D341Med (cell line): Measurements from ENCODE around the gene ATP13A1.
"Not testable (repeated sequence)": the region's sequence is repeated elsewhere in the genome, so short reads cannot be mapped to it uniquely, and the experiment has no call there.

Experiments
- DNase-seq: peaks from one replicate; pipeline ENCODE4 v3.0.0; 2012; ENCODE audit warnings: low spot score

ATP13A1 gene

GRCh38 chr19:19663256-19664120 lies at the start of gene ATP13A1:
TSS of gene ATP13A1 (minus strand) at chr19:19663676. CDS start at chr19:19663666, 10 bp downstream.
- DNase-seq, result peak; percentile 94

- no peak for DNase-seq
These were observed 48.7 kb upstream of the ATP13A1 start for GRCh38 chr19:19711934-19712828.

- DNase-seq, result no peak
These were observed 47.9 kb upstream of the ATP13A1 start for GRCh38 chr19:19711306-19711933.

- DNase-seq, result no peak
These were observed 47.0 kb upstream of the ATP13A1 start for GRCh38 chr19:19710506-19710905.

- no peak for DNase-seq
These were observed 41.4 kb upstream of the ATP13A1 start for GRCh38 chr19:19704836-19705235.

GRCh38 chr19:19700493-19700892 lies 37.0 kb upstream of the ATP13A1 start:
- not testable (repeated sequence) for DNase-seq

- no peak for DNase-seq
These were observed 34.1 kb upstream of the ATP13A1 start for GRCh38 chr19:19697589-19697988.

GRCh38 chr19:19696386-19696785 lies 32.9 kb upstream of the ATP13A1 start:
- DNase-seq, result no peak

- DNase-seq, result no peak
These were observed 28.2 kb upstream of the ATP13A1 start for GRCh38 chr19:19691683-19692082.

- DNase-seq, result not testable (repeated sequence)
These were observed 25.5 kb upstream of the ATP13A1 start for GRCh38 chr19:19689023-19689422.

GRCh38 chr19:19687090-19687489 lies 23.6 kb upstream of the ATP13A1 start:
- DNase-seq, result no peak

- no peak for DNase-seq
These were observed 23.1 kb upstream of the ATP13A1 start for GRCh38 chr19:19686580-19686979.

GRCh38 chr19:19686119-19686518 lies 22.6 kb upstream of the ATP13A1 start:
- not testable (repeated sequence) for DNase-seq

GRCh38 chr19:19679176-19680073 lies 15.9 kb upstream of the ATP13A1 start:
- DNase-seq, result no peak

- no peak for DNase-seq
These were observed 14.1 kb upstream of the ATP13A1 start for GRCh38 chr19:19677579-19677978.

GRCh38 chr19:19674315-19674714 lies 10.8 kb upstream of the ATP13A1 start:
- DNase-seq, result no peak

GRCh38 chr19:19672816-19673215 lies 9.3 kb upstream of the ATP13A1 start:
- no peak for DNase-seq

GRCh38 chr19:19670070-19670551 lies 6.6 kb upstream of the ATP13A1 start:
- DNase-seq, result no peak

- peak; percentile 96 for DNase-seq
These were observed 4.9 kb upstream of the ATP13A1 start, which contains the start of gene ZNF101 for GRCh38 chr19:19668230-19669012. TSS of gene ZNF101 (plus strand) at chr19:19668839. CDS start at chr19:19668964, 125 bp downstream.

GRCh38 chr19:19665420-19665948 lies 2.0 kb upstream of the ATP13A1 start:
- DNase-seq, result not testable (repeated sequence)
